Activated CD8-positive, alpha-beta memory T cell treated with anti-CD3 and anti-CD28 coated beads for 1 hour (primary cell): ENCODE measurements around the gene GPR65.
"Not testable (repeated sequence)": the region's sequence is repeated elsewhere in the genome, so short reads cannot be mapped to it uniquely, and the experiment has no call there.

Source experiments
- DNase-seq, 2 donors: peaks; one replicate each; pipeline ENCODE4 v3.0.0-alpha.2; 2020; ENCODE audit warnings: low read depth in 1 of 2; ENCODE audit errors: extremely low read depth in 1 of 2

GPR65 gene

GRCh38 chr14:88003425-88003824, 1.5 kb upstream of the GPR65 start:
- no peak for DNase-seq

- DNase-seq: no peak
These were observed 364 bp upstream of the GPR65 start for GRCh38 chr14:88004506-88005036.

DNA sequence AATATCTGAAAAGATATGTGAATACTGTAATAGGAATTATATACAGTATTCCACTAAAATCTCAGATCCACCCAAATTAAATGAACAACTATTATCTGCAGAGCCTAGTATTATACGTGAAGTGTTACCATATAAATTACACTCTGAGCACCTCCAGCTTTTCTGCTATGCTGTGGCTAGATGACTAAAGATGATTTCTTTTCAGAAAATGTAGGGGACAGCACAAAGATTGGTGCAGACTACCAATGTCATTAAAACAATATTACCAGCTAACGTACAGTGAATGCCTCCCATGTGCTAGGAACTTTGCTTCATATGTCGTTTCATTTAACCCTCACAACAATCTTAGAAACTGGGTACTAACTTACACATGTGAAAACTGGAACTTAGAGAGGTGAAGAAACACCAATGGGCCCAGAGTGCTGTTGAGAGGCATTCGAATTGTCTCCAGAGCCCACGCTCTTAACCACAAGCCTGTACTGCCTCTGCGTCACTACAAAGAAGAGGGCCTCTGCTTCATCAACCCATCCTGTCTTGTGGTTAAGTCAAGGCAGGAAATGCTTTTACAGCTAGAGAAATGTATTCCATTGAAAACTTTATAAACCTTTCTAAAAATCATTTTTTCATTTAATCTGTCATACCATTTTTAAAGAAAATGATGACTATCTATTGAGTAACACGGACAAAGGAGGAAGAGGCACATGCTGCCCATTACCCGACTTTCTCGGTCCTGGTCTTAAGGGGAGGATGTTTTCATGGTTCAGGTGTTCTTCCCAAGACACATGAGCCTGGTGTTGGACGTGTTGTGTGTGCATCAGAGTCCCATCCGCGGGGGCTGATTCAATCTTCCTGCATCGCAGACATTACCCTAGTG, 1.3 kb downstream of the GPR65 start:
- DNase-seq: peak in 1 of 2 donors; percentile 33

GRCh38 chr14:88007608-88008007, 2.7 kb downstream of the GPR65 start:
- DNase-seq: no peak

DNA sequence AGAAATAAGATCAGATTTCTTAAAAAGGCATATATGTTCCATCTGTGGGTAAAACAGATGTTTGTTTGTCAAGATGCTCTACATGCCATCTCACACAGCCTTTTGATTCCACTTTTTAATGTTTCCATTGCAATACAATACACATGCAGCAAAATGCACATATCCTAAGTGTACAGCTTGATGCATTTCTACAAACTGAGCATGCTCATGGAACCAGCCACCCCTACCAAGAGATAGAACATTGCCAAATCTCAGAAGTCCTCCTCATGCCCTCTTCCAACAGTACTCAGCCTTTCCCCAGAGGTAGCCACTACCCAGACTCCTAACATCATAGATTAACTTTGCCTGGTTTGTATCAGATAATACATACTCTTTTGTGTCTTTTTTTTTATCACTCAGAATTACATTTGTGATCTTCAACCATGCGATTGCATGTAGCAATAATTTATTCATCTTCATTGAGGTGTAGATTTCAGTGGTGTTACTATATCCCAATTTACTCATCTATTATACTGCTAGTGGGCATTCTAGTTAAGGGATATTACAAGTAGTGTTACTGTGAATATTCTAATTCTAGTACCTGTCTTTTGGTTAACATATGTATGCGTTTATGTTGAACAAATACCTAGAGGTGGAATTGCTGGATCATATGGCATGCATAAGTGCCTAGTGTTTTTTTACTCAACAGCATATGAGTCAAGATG, 3.3 kb downstream of the GPR65 start:
- DNase-seq: no peak

DNA sequence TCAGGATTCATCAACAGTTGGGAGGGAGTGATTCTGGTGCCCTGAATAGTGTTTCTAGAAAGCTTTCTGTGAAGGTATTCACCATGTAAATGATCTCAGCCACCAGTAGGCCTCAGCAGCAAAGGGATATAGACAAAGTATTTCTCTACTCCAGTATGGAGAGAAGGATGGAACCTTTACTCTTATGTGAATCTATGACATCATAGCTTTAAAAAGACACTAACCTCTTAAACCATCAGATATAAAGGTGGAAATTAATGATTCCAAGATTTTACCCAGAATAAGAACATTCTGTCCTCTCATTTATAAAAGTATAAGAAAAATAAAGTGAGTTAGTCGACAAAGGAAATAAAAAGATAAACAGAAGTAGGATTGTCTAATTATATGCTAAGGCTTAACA, 4.6 kb downstream of the GPR65 start:
- no peak for DNase-seq

DNA sequence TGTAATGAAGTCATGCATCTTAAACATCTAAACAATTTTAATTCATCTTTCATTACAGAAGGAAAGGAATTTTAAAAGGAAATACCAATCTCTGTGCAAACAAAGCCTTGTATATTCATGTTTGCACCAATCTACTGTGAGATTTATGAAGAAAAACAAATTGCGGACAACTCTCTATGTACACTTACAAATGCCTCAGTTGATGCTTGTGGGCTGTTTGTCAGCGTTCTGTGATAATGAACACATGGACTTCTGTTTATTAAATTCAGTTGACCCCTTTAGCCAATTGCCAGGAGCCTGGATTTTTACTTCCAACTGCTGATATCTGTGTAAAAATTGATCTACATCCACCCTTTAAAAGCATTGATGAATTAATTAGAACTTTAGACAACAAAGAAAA, 5.4 kb downstream of the GPR65 start:
- DNase-seq: no peak

DNA sequence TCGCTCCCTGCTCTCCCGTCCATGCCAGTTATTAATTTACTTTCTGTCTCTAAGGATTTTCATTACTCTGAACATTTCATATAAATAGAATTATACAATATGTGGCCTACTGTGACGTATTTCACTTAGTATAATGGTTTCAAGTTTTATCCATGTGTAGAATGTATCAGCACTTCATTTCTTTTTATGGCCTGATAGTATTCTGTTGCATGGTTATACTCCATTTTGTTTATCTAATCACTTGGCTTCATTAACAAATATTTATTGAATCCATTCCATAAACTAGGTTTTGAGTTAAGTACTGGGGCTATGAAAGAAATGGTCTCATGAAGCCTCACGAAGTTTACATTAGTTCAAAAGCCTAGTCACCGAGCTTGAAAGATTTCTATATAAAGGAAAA, 7.6 kb downstream of the GPR65 start:
- DNase-seq: no peak

- no peak for DNase-seq
These were observed 8.9 kb downstream of the GPR65 start for GRCh38 chr14:88013750-88014349.

DNA sequence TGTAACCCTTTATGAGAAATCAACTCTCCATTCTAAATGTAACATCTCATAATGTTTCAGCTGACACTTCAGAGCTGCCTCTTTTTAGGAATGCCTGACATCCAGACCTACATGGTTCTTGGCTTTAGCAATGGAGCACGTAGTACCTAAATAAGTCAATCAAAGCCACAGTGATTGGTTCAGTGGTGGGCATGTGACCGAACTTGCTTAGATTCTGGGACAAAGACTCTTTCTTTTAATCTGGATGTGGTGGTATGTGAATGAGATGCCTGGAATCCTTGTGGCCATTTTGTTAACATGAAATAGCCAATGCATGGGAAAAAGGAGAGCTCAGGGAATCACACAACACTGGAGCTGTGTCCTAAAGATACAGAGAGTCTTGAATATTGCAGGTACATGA, 11.8 kb downstream of the GPR65 start:
- no peak for DNase-seq

DNA sequence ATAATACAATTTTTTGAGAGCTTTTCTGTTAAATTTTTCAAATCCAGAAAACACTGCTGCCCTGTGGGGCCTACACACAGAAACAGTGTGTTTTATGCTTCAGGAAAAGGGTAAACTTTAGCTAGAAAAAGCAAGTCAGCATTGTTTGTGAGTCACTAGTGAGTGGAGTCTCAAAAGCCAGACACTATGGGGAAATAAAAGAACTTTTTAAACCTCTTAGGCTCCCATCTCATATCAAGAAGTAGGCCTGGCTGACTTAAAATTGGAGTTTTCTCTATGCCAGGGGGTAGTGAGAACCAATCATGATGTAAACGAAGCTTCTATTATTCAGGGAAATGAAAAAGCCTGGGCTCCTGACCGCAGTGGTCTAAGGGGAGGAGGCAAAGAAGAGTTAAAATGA, 12.6 kb downstream of the GPR65 start:
- DNase-seq: no peak

DNA sequence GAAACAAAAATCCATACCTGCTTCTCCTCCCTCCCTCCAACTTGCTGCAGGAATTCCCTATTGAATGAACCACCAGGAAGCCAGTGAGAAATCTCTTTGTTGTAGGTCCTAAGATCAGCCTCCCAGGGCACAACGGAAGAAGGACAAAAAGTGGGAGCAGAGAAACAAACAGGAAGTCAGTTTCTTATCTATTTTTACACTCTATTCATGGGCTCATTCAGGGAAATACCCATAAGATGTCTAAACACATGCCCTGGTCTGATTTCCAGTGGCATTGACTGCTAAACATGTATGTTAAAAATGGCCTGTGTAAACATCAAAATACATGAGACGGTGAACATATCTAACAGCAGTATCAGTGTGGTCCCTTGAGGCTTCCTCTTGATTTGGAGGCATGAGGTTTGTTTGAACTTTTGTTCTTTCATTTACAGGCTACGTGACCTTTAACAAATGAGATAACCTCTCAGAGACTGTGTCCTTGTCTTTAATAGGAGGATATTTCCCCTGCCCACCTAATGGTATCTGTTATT, 18.8 kb downstream of the GPR65 start:
- DNase-seq: no peak

DNA sequence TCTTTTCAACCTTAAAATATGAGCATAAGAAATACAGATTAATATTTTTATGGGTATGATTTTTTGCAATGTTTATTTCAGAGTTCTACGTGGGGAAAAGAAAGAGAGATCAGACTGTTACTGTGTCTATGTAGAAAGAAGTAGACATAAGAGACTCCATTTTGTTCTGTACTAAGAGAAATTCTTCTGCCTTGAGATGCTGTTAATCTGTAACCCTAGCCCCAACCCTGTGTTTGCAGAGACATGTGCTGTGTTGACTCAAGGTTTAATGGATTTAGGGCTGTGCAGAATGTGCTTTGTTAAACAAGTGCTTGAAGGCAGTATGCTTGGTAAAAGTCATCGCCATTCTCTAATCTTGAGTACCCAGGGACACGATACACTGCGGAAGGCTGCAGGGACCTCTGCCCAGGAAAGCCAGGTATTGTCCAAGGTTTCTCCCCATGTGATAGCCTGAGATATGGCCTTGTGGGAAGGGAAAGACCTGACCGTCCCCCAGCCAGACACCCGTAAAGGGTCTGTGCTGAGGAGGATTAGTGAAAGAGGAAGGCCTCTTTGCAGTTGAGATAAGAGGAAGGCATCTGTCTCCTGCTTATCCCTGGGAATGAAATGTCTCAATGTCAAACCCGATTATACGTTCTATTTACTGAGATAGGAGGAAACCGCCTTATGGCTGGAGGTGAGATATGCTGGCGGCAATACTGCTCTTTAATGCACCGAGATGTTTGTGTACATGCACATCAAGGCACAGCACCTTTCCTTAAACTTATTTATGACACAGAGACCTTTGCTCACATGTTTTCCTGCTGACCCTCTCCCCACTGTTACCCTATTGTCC, 19.5 kb downstream of the GPR65 start:
- not testable (repeated sequence) for DNase-seq

GRCh38 chr14:88025313-88025712, 20.4 kb downstream of the GPR65 start:
- no peak for DNase-seq

DNA sequence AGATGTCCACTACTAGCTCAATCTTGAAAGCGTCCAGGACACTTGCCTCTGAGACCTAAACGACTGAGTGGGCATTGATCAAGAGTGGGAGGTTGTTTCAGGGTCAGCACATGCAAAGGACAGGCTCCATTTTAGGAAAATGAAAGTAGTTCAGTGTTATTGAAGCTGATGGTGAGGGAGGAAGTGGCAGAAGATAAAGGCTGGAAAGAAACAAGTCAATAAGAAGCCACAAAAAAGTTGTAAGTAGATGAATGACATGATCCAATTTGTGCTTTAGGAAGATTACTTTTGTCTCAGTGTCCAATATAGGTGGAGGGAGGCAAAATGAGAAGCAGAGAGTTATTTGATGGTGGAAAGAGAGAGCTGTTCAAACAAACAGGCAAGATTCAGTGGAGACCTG, 22.0 kb downstream of the GPR65 start:
- no peak for DNase-seq

- DNase-seq: no peak
These were observed 24.6 kb downstream of the GPR65 start for GRCh38 chr14:88029500-88029899.

DNA sequence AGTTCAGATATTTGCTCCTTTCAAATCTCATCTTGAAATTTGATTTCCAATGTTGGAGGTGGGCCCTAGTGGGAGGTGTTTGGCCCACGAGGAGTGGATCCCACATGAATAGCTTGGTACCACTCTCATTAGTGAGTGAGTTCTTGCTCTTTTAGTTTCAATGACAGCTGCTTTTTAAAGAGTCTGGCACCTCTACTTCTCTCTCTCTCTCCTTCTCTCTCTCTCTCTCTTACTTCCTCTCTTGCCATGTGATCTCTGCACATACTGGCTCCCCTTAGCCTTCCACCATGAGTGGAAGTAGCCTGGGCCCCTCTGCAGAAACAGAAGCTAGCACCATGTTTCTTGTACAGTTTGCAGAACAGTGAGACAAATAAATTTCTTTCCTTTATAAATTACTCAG, 25.1 kb downstream of the GPR65 start:
- no peak for DNase-seq

GRCh38 chr14:88030892-88031291, 26.0 kb downstream of the GPR65 start:
- DNase-seq: no peak

GRCh38 chr14:88032373-88032772, 27.4 kb downstream of the GPR65 start:
- no peak for DNase-seq

GRCh38 chr14:88034076-88034475, 29.1 kb downstream of the GPR65 start:
- DNase-seq: no peak

- DNase-seq: no peak
These were observed 31.5 kb downstream of the GPR65 start for GRCh38 chr14:88036422-88036821.
